HEK293 (cell line): ENCODE results near the gene NCOA7.

Source experiments
- CTCF ChIA-PET: fragments of 350-600 bp; formaldehyde crosslinking; extraction: SDS; loops from one replicate; lab custom pipeline; 2021; ENCODE audit warnings: antibody characterized with exemption; lab: Yijun Ruan, JAX
- POLR2A ChIA-PET: fragments of 300-600 bp; formaldehyde crosslinking; extraction: SDS; loops from one replicate; lab custom pipeline; 2020; ENCODE audit warnings: antibody characterized with exemption, inconsistent platforms; lab: Yijun Ruan, JAX
- H3K27ac ChIP-seq: fragments of 200-500 bp; sonication (Bioruptor generic); 2 replicates; pipeline ENCODE4 v1.5.1; 2014; ENCODE audit warnings: low read depth, low read length, control low read depth, inconsistent platforms; ENCODE audit errors: extremely low read depth
- H3K36me3 ChIP-seq, 2 experiments: fragments of 200-500 bp in 1 of 2; sonication (Bioruptor generic) in 1 of 2; 1 replicate in 1 of 2; 2 replicates in 1 of 2; pipeline ENCODE4 v1.5.1; 2014 to 2017; ENCODE audit warnings: inconsistent platforms in 2 of 2, low read length in 2 of 2; ENCODE audit not compliant: control insufficient read depth in 2 of 2, insufficient read depth in 1 of 2
- H3K4me1 ChIP-seq: fragments of 200-500 bp; sonication (Bioruptor generic); 2 replicates; pipeline ENCODE4 v1.5.1; 2014; ENCODE audit warnings: mild to moderate bottlenecking, low read length, inconsistent platforms; ENCODE audit not compliant: control insufficient read depth, insufficient read depth
- H3K4me3 ChIP-seq: 2 replicates; pipeline ENCODE4 v1.5.1; 2011; ENCODE audit warnings: low read depth, mild to moderate bottlenecking, control low read depth, low read length, moderate library complexity
- H3K9me3 ChIP-seq: fragments of 200-500 bp; sonication (Bioruptor generic); 2 replicates; pipeline ENCODE4 v1.5.1; 2014; ENCODE audit warnings: low read depth, low read length, inconsistent platforms; ENCODE audit not compliant: control insufficient read depth, insufficient read depth
- ATF2 ChIP-seq: fragments of 450-650 bp; formaldehyde crosslinking; IDR thresholded peaks from 2 replicates; pipeline ENCODE4 v1.5.1; 2016; ENCODE audit warnings: missing biosample characterization, missing genetic modification characterization, low read depth
- IKZF3 ChIP-seq: fragments of 450-650 bp; IDR thresholded peaks from 2 replicates; pipeline ENCODE4 v1.5.0; 2018; ENCODE audit warnings: missing biosample characterization, mild to moderate bottlenecking, missing genetic modification characterization, moderate library complexity
- PRDM4 ChIP-seq: fragments of 450-650 bp; formaldehyde crosslinking; IDR thresholded peaks from 2 replicates; pipeline ENCODE4 v1.5.1; 2017; ENCODE audit warnings: missing biosample characterization, missing genetic modification characterization
- PRDM6 ChIP-seq: fragments of 450-650 bp; formaldehyde crosslinking; IDR thresholded peaks from 2 replicates; pipeline ENCODE4 v1.5.1; 2017; ENCODE audit warnings: missing biosample characterization, missing genetic modification characterization
- SP7 ChIP-seq: fragments of 450-650 bp; formaldehyde crosslinking; IDR thresholded peaks from 2 replicates; pipeline ENCODE4 v1.5.1; 2016; ENCODE audit warnings: missing biosample characterization, missing genetic modification characterization
- ZBTB20 ChIP-seq: fragments of 450-650 bp; formaldehyde crosslinking; IDR thresholded peaks from 2 replicates; pipeline ENCODE4 v1.5.1; 2016; ENCODE audit warnings: missing biosample characterization, missing genetic modification characterization
- ZNF146 ChIP-seq: fragments of 450-650 bp; formaldehyde crosslinking; IDR thresholded peaks from 2 replicates; pipeline ENCODE4 v1.5.1; 2016; ENCODE audit warnings: missing biosample characterization, missing genetic modification characterization
- ZNF48 ChIP-seq: fragments of 450-650 bp; formaldehyde crosslinking; IDR thresholded peaks from 2 replicates; pipeline ENCODE4 v1.5.1; 2016; ENCODE audit warnings: missing biosample characterization, missing genetic modification characterization
- ZNF596 ChIP-seq: fragments of 450-650 bp; IDR thresholded peaks from 2 replicates; pipeline ENCODE4 v1.5.0; 2018; ENCODE audit warnings: missing biosample characterization, mild to moderate bottlenecking, missing genetic modification characterization, moderate library complexity
- ZNF660 ChIP-seq: fragments of 450-650 bp; IDR thresholded peaks from 2 replicates; pipeline ENCODE4 v1.5.1; 2018; ENCODE audit warnings: missing biosample characterization, mild to moderate bottlenecking, missing genetic modification characterization

Gene NCOA7

GRCh38 chr6:125815080-125815910 is 24.5 kb downstream of the NCOA7 start:
- Histone ChIP-seq H3K9me3 (no peaks in the 10 kb centered on the region), H3K36me3 (peaks cover 0 to 7% of the 10 kb centered on the region in 2 experiments; a peak in 1 of 3 replicates), H3K4me1 (peaks cover 44% of the 10 kb centered on the region), H3K4me3 (no peak overlapping the region), H3K27ac (no peak overlapping the region)
- CTCF ChIA-PET, result interaction anchor here (0.7 to 1.3 kb wide), 2 partner anchors 33 to 339 kb away, joined by 3 read pairs; no protein-coding TSS in a partner anchor
- peak; percentile 52 for TF ChIP-seq PRDM6
- no peak for TF ChIP-seq ZNF48 (tag by site-specific recombination)
- POLR2A ChIA-PET, result no interaction called here

GRCh38 chr6:125816828-125817280 is 26.1 kb downstream of the NCOA7 start:
- H3K9me3 ChIP-seq, result no peaks in the 10 kb centered on the region
- H3K36me3 ChIP-seq, result peaks cover 0 to 13% of the 10 kb centered on the region in 2 experiments; a peak in 1 of 3 replicates
- ChIA-PET CTCF (interaction anchor here (1.3 kb wide), 1 partner anchor 26 kb away, joined by 6 read pairs; the partner anchor contains the start of gene NCOA7), POLR2A (no interaction called here)
- H3K27ac ChIP-seq, result no peak overlapping the region
- H3K4me1 ChIP-seq, result peaks cover 36% of the 10 kb centered on the region
- H3K4me3 ChIP-seq, result no peak overlapping the region
- no peak for TF ChIP-seq ATF2 (tag by site-specific recombination)
- 0 out of 2 replicates have a peak, but pooled peaks have one; percentile 7 for TF ChIP-seq ZNF146 (tag by site-specific recombination)

GRCh38 chr6:125818225-125818657 is 27.5 kb downstream of the NCOA7 start:
- Histone ChIP-seq H3K9me3 (no peaks in the 10 kb centered on the region), H3K4me3 (no peak overlapping the region), H3K4me1 (peaks cover 34% of the 10 kb centered on the region), H3K36me3 (peaks cover 0 to 13% of the 10 kb centered on the region in 2 experiments; a peak in 1 of 3 replicates), H3K27ac (no peak overlapping the region; the same call in 1 of the 2 replicates)
- TF ChIP-seq SP7 (tag by site-specific recombination) (no peak), ZNF596 (tag by site-specific recombination) (0 out of 2 replicates have a peak, but pooled peaks have one; percentile 11), ZBTB20 (tag by site-specific recombination) (no peak)
- ChIA-PET CTCF (interaction anchor here (0.6 to 1.1 kb wide), 5 partner anchors 25 to 1487 kb away, joined by 3 to 7 read pairs (median 4); no protein-coding TSS in a partner anchor), POLR2A (interaction anchor here (1.0 kb wide), 1 partner anchor 168 kb away, joined by 3 read pairs; the partner anchor contains the start of gene TRMT11)

- H3K36me3 ChIP-seq, result peaks cover 0 to 13% of the 10 kb centered on the region in 2 experiments; a peak in 1 of 3 replicates
- no peaks in the 10 kb centered on the region for H3K9me3 ChIP-seq
- TF ChIP-seq IKZF3 (tag by site-specific recombination), result peak; percentile 60; the same call in 1 of the 2 replicates
- 0 out of 2 replicates have a peak, but pooled peaks have one; percentile 43 for TF ChIP-seq PRDM4
- no peak for TF ChIP-seq ZNF596 (tag by site-specific recombination)
- peak; percentile 74; the same call in 1 of the 2 replicates for TF ChIP-seq ZNF660 (tag by site-specific recombination)
- TF ChIP-seq PRDM6, result peak; percentile 97
- H3K27ac ChIP-seq, result no peak overlapping the region; the same call in 1 of the 2 replicates
- H3K4me3 ChIP-seq, result no peak overlapping the region
- CTCF ChIA-PET, result interaction anchor here (0.7 to 1.1 kb wide), 2 partner anchors 26 to 158 kb away, joined by 3 to 4 read pairs; no protein-coding TSS in a partner anchor
- peaks cover 34% of the 10 kb centered on the region for H3K4me1 ChIP-seq
- POLR2A ChIA-PET, result interaction anchor here (1.0 kb wide), 1 partner anchor 168 kb away, joined by 3 read pairs; the partner anchor contains the start of gene TRMT11
These were observed 28.1 kb downstream of the NCOA7 start for GRCh38 chr6:125818772-125819260.
